Fibroblast of mammary gland (primary cell): ENCODE measurements around the gene SLC20A1.

Experiments used
- DNase-seq: peaks from one replicate; pipeline ENCODE4 v3.0.0-alpha.2; 2010; ENCODE audit warnings: low read depth
- H3K4me3 ChIP-seq: 2 replicates; pipeline ENCODE4 v1.5.1; 2011; ENCODE audit warnings: low read depth, mild to moderate bottlenecking, low read length, moderate library complexity; ENCODE audit not compliant: control insufficient read depth
- TF ChIP-seq, protein P1 (sequence below): conservative IDR thresholded peaks from 2 replicates; pipeline ENCODE4 v1.5.1; 2011; ENCODE audit warnings: low read depth, low read length, inconsistent platforms; ENCODE audit not compliant: control insufficient read depth, insufficient read depth

SLC20A1 gene, protein sequence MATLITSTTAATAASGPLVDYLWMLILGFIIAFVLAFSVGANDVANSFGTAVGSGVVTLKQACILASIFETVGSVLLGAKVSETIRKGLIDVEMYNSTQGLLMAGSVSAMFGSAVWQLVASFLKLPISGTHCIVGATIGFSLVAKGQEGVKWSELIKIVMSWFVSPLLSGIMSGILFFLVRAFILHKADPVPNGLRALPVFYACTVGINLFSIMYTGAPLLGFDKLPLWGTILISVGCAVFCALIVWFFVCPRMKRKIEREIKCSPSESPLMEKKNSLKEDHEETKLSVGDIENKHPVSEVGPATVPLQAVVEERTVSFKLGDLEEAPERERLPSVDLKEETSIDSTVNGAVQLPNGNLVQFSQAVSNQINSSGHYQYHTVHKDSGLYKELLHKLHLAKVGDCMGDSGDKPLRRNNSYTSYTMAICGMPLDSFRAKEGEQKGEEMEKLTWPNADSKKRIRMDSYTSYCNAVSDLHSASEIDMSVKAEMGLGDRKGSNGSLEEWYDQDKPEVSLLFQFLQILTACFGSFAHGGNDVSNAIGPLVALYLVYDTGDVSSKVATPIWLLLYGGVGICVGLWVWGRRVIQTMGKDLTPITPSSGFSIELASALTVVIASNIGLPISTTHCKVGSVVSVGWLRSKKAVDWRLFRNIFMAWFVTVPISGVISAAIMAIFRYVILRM

DNA sequence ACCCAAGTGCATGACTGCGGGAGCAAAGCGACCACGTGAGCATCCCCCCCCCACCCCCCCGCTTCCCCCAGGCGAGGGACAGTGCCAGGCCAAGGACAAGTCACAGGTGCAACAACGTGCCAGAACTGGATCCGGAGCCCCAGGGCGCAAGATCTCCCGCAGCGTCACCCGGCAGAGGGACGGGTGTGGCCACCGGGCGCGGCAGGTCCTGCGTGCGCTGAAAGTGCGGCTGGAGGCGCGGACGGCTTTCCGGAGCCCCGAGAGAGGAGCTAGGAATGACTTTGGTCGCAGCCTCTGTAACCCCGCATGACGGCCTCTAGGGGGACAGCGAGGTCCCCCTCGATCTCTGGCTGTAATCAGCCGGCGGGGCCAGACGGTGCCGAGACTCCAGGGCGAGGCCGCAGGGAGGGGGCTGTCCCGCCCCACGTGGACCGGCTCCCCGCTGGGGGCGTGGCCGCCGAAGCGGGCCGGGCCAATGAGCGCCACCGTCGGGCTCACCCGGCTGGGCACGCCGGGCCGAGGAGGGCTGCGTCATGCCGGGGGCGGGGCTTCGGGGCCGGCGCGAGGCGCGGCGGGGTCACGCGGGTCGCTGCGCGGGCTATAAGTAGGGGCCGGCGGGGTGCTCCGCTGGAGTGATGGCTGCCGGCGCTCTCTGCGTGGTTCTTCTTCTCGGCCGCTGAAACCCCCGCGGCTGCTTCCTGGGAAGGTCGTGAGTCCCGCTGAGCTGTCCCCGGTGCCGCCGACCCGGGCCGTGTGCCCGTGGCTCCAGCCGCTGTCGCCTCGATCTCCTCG, at the start of gene SLC20A1:
Gene SLC20A1, plus strand, starts transcription at position 630 of the 792 bp plus-strand sequence. CDS start 890 bp downstream, outside the sequence.
- peak within 1 kb of the TSS; percentile 98 for H3K4me3 ChIP-seq
- TF ChIP-seq, protein P1, sequence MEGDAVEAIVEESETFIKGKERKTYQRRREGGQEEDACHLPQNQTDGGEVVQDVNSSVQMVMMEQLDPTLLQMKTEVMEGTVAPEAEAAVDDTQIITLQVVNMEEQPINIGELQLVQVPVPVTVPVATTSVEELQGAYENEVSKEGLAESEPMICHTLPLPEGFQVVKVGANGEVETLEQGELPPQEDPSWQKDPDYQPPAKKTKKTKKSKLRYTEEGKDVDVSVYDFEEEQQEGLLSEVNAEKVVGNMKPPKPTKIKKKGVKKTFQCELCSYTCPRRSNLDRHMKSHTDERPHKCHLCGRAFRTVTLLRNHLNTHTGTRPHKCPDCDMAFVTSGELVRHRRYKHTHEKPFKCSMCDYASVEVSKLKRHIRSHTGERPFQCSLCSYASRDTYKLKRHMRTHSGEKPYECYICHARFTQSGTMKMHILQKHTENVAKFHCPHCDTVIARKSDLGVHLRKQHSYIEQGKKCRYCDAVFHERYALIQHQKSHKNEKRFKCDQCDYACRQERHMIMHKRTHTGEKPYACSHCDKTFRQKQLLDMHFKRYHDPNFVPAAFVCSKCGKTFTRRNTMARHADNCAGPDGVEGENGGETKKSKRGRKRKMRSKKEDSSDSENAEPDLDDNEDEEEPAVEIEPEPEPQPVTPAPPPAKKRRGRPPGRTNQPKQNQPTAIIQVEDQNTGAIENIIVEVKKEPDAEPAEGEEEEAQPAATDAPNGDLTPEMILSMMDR = no peak
- peak; percentile 89 for DNase-seq

DNA sequence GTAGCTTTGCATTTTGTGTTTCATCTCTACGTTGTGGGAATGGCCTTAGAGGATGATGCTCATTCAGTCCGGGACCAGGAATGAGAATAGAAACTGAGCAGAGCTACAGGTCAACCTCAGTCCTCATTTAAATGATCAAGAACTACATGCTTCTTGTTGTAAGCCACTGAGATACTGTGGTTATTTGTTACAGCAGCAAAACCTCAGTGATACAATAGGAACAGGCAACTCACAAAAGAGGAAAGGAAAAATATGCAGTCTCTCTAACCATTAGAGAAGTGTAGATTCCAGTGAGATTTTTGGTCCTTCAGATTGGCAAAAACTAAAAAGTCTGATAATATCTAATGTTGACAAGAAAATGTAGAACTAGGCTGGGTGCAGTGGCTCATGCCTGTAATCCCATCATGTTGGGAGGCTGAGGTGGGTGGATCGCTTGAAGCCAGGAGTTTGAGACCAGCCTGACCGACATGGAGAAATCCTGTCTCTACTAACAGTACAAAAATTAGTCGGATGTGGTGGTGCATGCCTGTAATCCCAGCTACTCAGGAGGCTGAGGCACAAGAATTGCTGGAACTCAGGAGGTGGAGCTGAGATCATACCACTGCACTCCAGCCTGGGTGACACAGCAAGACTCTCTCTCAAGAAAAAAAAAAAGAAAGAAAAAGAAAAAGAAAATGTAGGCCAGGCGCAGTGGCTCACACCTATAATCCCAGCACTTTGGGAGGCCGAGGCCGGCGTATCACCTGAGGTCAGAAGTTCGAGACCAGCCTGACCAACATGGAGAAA, 48.0 kb upstream of the SLC20A1 start:
- H3K4me3 ChIP-seq = no peak overlapping the region

DNA sequence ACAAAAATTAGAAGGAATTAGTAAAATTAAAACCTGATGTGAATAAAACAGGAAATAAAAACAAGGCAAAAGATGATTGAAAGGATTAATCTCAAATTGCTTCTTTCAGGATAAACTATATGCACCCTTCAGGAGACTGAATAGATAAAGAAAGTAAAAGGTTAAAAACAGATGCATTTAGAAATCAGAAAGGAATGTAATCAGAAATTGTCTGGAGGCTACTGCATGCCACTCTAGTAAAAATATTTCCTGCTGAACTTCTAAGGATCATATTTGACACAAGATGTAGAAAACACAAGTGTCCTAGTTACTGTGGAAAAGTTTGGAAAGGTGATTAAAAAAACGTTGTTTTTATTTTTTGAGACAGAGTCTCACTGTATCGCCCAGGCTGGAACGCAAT, 45.1 kb upstream of the SLC20A1 start:
- H3K4me3 ChIP-seq = no peak overlapping the region
- no peak for DNase-seq
- TF ChIP-seq, protein P1 = no peak

More for the DNA sequence above, 48.0 kb upstream of the SLC20A1 start:
- TF ChIP-seq, protein P1 = no peak
- no peak for DNase-seq

DNA sequence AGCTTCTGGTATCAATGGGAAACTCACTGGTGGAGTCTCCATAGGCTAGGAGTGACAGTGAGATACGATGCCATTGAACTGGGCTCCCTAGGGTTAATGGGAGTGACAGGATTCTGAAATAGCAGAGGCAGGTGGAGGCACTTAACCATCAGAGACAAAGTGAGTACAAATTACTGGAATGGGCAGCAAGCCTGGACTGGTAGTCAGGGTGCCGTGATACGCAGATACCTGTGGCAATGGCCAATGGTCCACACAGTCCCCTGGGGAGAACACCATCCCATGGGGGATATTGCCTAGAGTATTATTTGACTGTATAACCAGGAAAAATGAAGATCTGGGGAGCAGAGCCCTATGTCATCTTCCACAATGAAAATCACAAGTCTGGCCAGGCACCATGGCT, 44.0 kb upstream of the SLC20A1 start:
- H3K4me3 ChIP-seq = no peak overlapping the region
- TF ChIP-seq, protein P1 = no peak
- DNase-seq = no peak

DNA sequence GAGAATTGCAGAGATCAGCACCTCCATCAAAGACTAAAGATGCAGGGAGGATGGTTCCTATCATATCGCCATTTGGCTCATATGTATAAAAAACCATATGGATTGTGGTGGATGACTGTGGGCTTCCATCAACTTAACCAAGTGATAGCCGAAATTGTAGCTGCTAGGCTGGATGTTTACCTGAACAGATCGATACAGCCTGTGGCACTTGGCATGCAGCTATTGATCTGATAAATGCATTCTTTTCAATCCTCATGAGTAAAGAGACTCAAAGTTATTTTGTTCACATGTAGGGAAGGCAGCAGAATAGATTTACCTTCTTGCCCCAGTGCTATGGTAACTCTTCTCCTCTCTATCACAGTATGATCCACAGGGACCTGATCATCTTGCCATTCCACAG, 42.8 kb upstream of the SLC20A1 start:
- TF ChIP-seq, protein P1 = no peak
- no peak overlapping the region for H3K4me3 ChIP-seq
- no peak for DNase-seq

DNA sequence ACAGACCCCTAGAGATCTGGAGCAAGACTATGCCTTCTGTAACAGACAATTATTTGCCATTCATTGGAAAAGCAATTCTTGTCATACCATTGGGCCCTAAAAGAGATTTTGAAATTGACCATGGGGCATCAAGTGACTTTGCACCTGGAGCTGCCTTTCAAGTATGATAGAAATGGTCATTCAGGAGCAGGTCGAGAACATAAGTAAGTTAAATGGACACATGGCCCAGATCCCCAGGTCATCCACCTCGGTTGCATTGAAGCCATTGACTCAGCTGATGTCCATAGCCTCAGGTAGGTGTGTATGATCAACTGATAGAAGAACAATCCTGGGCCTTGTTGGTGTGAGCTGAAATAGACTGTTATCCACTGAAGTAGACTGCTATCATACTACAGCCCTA, 42.0 kb upstream of the SLC20A1 start:
- TF ChIP-seq, protein P1 = no peak
- DNase-seq = no peak
- no peak overlapping the region for H3K4me3 ChIP-seq
